ENCODE measurements around the gene CPS1. TPM values are rescaled to one million over a fixed set of nuclear protein-coding genes. Genes with fewer than 3 reads are reported as not detected.

Gene CPS1
- total RNA-seq, 2 donors from 2014 or later, result 3.4 to 3.5 TPM

DNA sequence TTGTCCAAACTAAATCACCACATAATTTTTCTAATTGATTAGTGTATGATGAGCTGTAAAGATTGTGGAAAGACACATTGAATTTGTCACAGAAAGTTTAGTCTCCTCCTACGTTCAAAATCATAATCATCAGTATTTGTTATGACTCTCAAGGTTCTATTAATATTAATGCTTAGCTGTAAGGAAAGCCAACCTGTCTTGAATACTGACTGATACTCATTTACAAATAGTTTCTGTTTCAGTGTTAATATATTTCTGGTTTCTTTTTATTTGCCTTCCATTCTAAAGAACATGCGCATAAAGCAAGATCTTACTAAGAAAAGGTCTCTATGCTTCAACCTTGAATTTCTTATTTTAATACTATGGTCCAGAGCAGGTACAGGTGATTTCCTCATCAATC, 55.1 kb downstream of the CPS1 start:
- TF ChIP-seq, protein P1, sequence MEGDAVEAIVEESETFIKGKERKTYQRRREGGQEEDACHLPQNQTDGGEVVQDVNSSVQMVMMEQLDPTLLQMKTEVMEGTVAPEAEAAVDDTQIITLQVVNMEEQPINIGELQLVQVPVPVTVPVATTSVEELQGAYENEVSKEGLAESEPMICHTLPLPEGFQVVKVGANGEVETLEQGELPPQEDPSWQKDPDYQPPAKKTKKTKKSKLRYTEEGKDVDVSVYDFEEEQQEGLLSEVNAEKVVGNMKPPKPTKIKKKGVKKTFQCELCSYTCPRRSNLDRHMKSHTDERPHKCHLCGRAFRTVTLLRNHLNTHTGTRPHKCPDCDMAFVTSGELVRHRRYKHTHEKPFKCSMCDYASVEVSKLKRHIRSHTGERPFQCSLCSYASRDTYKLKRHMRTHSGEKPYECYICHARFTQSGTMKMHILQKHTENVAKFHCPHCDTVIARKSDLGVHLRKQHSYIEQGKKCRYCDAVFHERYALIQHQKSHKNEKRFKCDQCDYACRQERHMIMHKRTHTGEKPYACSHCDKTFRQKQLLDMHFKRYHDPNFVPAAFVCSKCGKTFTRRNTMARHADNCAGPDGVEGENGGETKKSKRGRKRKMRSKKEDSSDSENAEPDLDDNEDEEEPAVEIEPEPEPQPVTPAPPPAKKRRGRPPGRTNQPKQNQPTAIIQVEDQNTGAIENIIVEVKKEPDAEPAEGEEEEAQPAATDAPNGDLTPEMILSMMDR (IDR thresholded peaks at IDR 0.05), result no peak

DNA sequence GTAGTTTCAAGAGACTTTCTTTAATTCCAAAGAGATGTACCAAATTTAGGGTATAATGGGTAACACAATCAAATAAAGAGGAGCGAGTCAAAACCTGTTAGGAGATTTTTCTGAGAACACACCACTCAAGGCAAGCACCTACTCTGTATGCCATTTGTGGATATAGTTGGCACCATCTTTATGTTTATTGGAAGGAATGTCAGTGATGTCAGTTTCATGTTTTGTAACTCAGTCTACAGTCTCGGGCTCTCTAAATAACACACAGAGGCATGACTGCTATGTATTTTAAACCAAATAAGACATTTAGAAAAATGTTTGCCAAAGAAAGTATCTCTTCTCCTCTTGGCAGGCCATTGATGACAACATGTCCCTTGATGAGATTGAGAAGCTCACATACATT, 59.7 kb downstream of the CPS1 start:
- TF ChIP-seq, protein P1 (IDR thresholded peaks at IDR 0.05), result no peak
- ATAC-seq (ENCODE audit: insufficient number of reproducible peaks, low FRiP score, low read depth), result no peak
- no peaks in the 10 kb centered on the region for H3K36me3 ChIP-seq

More for the DNA sequence above, 55.1 kb downstream of the CPS1 start:
- Histone ChIP-seq H3K4me1 (ENCODE audit: control insufficient read depth in 1 of 2, low read depth in 2 of 2) (peaks cover 6 to 13% of the 10 kb centered on the region in 2 donors), H3K27ac (no peak overlapping the region), H3K4me3 (no peak overlapping the region), H3K27me3 (replicated peaks; ENCODE audit: insufficient read depth) (no peaks in the 10 kb centered on the region), H3K9me3 (no peaks in the 10 kb centered on the region), H3K36me3 (no peaks in the 10 kb centered on the region)
- no peak for ATAC-seq (ENCODE audit: insufficient number of reproducible peaks, low FRiP score, low read depth)
- DNase-seq (ENCODE audit: low spot score), result no peak

DNA sequence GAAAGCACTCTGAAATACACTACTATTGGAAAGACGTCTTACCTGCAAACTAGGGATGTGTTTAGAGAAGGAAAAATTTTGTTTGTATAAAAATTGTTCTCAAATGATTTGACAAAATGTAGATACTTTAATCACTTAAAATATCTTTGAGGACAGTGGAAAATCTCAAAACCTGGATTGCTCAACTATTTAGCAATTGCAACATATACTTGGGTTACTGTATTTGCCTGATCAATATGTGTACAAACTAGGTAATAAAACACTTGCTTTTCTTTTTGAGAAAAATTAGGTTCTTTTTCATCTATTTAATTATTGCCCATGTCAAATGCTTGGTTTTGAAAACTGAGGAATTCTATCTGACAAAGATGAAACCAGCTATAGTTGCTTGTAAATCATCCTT, 60.9 kb downstream of the CPS1 start:
- Histone ChIP-seq H3K27ac (no peak overlapping the region), H3K9me3 (no peaks in the 10 kb centered on the region), H3K4me1 (ENCODE audit: control insufficient read depth in 1 of 2, low read depth in 2 of 2) (peaks cover 6 to 14% of the 10 kb centered on the region in 2 donors), H3K27me3 (replicated peaks; ENCODE audit: insufficient read depth) (no peaks in the 10 kb centered on the region), H3K36me3 (no peaks in the 10 kb centered on the region), H3K4me3 (no peak overlapping the region)
- no peak for ATAC-seq (ENCODE audit: insufficient number of reproducible peaks, low FRiP score, low read depth)
- TF ChIP-seq, protein P1 (IDR thresholded peaks at IDR 0.05), result no peak
- DNase-seq (ENCODE audit: low spot score), result no peak

More for the DNA sequence above, 59.7 kb downstream of the CPS1 start:
- H3K27ac ChIP-seq, result peak overlapping the region in 1 of 2 donors; percentile 20
- DNase-seq (ENCODE audit: low spot score), result no peak
- no peaks in the 10 kb centered on the region for H3K9me3 ChIP-seq
- H3K4me1 ChIP-seq (ENCODE audit: control insufficient read depth in 1 of 2, low read depth in 2 of 2), result peaks cover 6 to 14% of the 10 kb centered on the region in 2 donors
- no peaks in the 10 kb centered on the region for H3K27me3 ChIP-seq (replicated peaks; ENCODE audit: insufficient read depth)
- H3K4me3 ChIP-seq, result peak overlapping the region; percentile 10

DNA sequence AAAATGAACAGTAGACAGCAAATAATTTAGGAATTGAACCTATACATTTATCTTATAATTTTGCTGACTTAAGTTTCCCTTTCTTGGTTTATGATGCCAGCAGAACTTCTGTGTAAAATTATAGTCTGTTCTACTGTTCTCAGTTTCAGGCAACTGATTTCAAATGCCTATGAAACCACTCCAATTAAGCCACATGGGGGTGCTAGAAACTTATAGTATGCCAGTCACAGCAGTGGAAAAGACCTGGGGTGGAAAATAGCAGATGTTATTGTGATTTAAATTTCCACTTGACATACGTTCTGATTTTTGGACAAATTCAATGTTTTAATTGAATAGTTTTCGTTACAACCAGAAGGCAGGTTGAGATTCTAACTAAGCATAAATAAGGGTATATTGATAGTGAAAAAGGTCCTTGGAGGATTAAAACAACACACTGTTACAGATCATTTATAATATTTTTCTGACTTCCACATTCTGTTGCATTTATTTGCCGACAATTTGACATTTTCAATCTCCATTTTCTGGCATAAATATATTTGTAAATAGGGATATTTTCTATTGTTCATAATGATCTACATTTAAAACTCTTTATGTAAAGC, 61.4 kb downstream of the CPS1 start:
- no peak for DNase-seq (ENCODE audit: low spot score)
- TF ChIP-seq, protein P1 (IDR thresholded peaks at IDR 0.05), result peak; percentile 52
- no peaks in the 10 kb centered on the region for H3K27me3 ChIP-seq (replicated peaks; ENCODE audit: insufficient read depth)
- no peak overlapping the region for H3K27ac ChIP-seq
- peak; percentile 65 for ATAC-seq (ENCODE audit: insufficient number of reproducible peaks, low FRiP score, low read depth)
- no peaks in the 10 kb centered on the region for H3K9me3 ChIP-seq
- no peak overlapping the region for H3K4me3 ChIP-seq
- peaks cover 6 to 14% of the 10 kb centered on the region in 2 donors for H3K4me1 ChIP-seq (ENCODE audit: control insufficient read depth in 1 of 2, low read depth in 2 of 2)
- no peaks in the 10 kb centered on the region for H3K36me3 ChIP-seq

DNA sequence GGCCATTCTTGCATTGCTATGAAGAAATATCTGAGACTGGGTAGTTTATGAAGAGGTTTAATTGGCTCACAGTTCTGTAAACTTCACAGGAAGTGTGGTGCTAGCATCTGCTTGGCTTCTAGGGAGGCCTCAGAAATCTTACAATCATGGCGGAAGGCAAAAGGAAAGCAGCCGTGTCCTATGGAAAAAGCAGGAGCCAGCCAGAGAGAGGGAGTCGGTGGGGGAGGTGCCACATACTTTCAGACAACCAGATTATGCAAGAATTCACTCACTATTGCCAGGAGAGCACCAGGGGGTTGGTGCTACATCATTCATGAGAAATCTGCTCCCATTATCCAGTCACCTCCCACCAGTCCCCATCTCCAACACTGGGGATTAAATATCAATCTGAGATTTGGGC, 64.1 kb downstream of the CPS1 start:
- no peaks in the 10 kb centered on the region for H3K36me3 ChIP-seq
- ATAC-seq (ENCODE audit: insufficient number of reproducible peaks, low FRiP score, low read depth) (no peak), DNase-seq (ENCODE audit: low spot score) (no peak)
- no peaks in the 10 kb centered on the region for H3K9me3 ChIP-seq
- TF ChIP-seq, protein P1 (IDR thresholded peaks at IDR 0.05), result no peak
- no peak overlapping the region for H3K4me3 ChIP-seq
- no peak overlapping the region for H3K27ac ChIP-seq
- H3K4me1 ChIP-seq (ENCODE audit: control insufficient read depth in 1 of 2, low read depth in 2 of 2), result peaks cover 6 to 11% of the 10 kb centered on the region in 2 donors
- H3K27me3 ChIP-seq (replicated peaks; ENCODE audit: insufficient read depth), result no peaks in the 10 kb centered on the region
